ENCODE data around the gene MYO16.
A peak's percentile ranks its signal among the peaks of the same experiment; 100 is the strongest.
"Not testable (repeated sequence)": the region's sequence is repeated elsewhere in the genome, so short reads cannot be mapped to it uniquely, and the experiment has no call there.

MYO16 gene

GRCh38 chr13:108895220-108895704, 265.9 kb downstream of the MYO16 start:
- DNase-seq (ENCODE audit: low read depth in 2 of 2): no peak

- DNase-seq (ENCODE audit: low read depth in 2 of 2): peak in 1 of 2 donors; percentile 2
These were observed 268.5 kb downstream of the MYO16 start for GRCh38 chr13:108897955-108898354.

- DNase-seq (ENCODE audit: low read depth in 2 of 2): no peak
These were observed 273.2 kb downstream of the MYO16 start for GRCh38 chr13:108902405-108903155.

GRCh38 chr13:108903613-108904012, 274.2 kb downstream of the MYO16 start:
- DNase-seq (ENCODE audit: low read depth in 2 of 2): no peak

DNA sequence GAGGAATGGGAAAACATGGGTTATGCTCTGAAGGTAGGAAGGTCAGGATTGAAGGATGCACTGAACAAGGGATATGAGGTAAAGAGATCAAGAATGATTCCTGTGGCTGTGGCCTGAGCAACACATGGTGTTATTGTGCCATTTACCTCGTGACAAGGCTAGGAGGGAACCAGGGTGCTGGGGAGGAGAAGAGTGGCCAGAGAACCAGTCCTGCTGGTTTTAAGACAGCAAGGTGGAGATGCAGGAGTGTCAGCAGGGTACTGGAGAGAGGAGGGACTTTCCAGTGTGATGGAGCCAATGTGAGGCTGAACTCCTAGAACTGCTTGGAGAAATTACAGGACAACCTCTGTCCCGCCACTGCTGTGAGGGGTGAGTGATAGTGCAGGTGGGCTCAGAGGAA, 282.4 kb downstream of the MYO16 start:
- DNase-seq (ENCODE audit: low read depth in 2 of 2): no peak

- not testable (repeated sequence) for DNase-seq (ENCODE audit: low read depth in 2 of 2)
These were observed 284.3 kb downstream of the MYO16 start for GRCh38 chr13:108913731-108914130.

DNA sequence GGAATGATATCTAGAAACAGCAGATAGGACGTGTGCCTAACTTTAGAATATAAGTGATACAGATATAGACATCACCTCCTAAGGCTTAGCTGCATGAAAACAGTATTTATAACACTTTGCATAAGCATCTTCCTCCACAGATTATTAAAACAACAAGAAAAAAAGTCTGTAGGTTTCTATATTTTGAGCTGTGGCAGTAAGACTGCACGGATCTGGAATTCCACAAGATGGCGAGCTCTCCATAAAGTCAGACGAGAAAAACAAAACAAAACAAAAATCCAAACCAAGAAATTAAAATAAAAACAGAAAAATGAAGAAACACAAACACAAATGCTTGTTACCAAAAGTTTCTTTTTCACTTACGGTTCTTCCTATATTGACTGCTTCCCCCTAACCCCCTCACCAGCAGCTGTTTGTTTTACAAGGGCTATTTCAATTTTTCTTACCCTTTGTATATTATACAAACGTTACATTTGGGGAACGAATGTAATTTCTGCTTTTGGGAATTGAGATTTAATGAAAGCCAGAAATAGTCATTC, 285.8 kb downstream of the MYO16 start:
- no peak for DNase-seq (ENCODE audit: low read depth in 2 of 2)

- peak; percentile 68 to 73 for DNase-seq (ENCODE audit: low read depth in 2 of 2)
These were observed 286.5 kb downstream of the MYO16 start for GRCh38 chr13:108915634-108916512.

- DNase-seq (ENCODE audit: low read depth in 2 of 2): no peak
These were observed 288.2 kb downstream of the MYO16 start for GRCh38 chr13:108917581-108917980.

GRCh38 chr13:108919036-108919907, 289.9 kb downstream of the MYO16 start:
- no peak for DNase-seq (ENCODE audit: low read depth in 2 of 2)

GRCh38 chr13:108920137-108920536, 290.7 kb downstream of the MYO16 start:
- no peak for DNase-seq (ENCODE audit: low read depth in 2 of 2)

- DNase-seq (ENCODE audit: low read depth in 2 of 2): no peak
These were observed 291.8 kb downstream of the MYO16 start for GRCh38 chr13:108921238-108921637.

- no peak for DNase-seq (ENCODE audit: low read depth in 2 of 2)
These were observed 292.7 kb downstream of the MYO16 start for GRCh38 chr13:108922108-108922507.

- no peak for DNase-seq (ENCODE audit: low read depth in 2 of 2)
These were observed 294.1 kb downstream of the MYO16 start for GRCh38 chr13:108923386-108924047.

- no peak for DNase-seq (ENCODE audit: low read depth in 2 of 2)
These were observed 294.7 kb downstream of the MYO16 start for GRCh38 chr13:108924134-108924533.

DNA sequence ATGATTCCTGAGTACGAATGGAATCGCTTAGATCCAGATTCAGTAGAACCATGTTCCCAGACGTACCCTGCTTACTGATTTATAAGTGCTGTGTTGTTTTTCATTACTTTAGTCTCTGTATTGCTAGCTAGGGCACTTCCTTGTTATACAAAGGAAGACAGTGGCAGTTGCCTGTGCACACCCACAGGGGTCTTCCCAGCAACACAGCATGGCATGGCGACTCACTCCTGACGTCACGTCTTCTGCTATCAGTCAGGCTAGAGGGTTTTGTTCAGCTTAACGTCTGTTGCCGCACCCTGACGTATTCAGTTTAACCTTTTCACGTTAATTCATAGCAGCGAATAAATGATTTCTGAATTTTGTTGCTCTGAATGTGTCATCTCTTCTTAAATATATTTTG, 295.1 kb downstream of the MYO16 start:
- no peak for DNase-seq (ENCODE audit: low read depth in 2 of 2)

DNA sequence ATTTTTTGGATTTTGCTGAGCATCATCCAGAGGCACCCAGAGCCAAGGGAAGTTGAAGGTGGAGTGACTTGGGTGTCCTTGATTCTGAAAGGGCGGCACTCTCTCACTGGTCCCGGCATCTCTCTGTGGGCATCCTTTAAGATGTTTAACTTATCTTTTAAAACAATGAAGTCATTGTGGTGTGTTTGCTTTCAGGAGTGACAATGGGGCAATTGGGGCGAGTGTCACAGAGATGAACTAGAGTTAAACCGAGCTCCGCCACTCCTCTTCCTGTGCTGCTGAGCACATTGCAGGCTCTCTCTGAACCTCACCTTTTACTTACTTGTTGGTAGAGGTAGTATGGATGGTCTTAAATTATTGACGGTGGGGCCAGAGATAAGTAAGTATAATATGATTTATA, 295.7 kb downstream of the MYO16 start:
- DNase-seq (ENCODE audit: low read depth in 2 of 2): no peak

GRCh38 chr13:108926862-108927261, 297.5 kb downstream of the MYO16 start:
- DNase-seq (ENCODE audit: low read depth in 2 of 2): no peak

- no peak for DNase-seq (ENCODE audit: low read depth in 2 of 2)
These were observed 298.2 kb downstream of the MYO16 start for GRCh38 chr13:108927615-108928014.

DNA sequence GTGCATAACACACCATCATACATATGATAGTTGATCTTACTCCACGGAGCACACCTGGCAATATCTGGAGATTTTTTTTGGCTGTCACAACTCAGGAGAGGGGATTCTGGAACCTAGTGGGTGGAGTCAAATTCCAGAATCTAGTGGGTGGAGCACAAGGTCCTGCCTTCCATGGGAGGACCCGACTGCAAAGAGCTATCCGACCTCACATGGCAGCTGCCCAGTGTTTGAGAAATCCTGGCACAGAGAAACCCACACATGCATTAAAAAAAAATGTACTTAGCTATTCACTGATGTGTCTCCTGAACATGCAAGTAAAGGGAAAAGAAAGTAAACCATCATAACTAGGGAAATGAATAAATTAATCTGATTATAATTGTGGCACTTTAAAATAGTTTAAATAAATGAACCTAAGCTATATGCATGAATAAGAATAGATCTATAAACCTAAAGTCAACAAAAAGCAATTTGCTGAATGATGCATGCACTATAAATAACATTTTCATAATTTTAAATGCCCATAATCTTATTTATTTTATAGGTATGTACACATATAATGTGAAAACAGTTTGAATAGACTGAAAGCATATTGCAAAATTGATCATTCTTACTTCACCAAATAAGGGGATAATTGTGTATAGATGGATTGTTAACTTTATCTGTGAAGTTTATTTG, 300.3 kb downstream of the MYO16 start:
- DNase-seq (ENCODE audit: low read depth in 2 of 2): no peak
